ENCODE data around the gene LIPM.

The LIPM gene

GRCh38 chr10:88804083-88804812 lies 1.7 kb downstream of the LIPM start:
- Histone ChIP-seq H3K9me3 (ENCODE audit: severe bottlenecking) (no peaks in the 10 kb centered on the region), H3K4me3 (ENCODE audit: low read depth, low read length) (no peak overlapping the region), H3K36me3 (no peaks in the 10 kb centered on the region), H3K27ac (no peak overlapping the region), H3K27me3 (ENCODE audit: insufficient read depth, low read depth, severe bottlenecking) (no peaks in the 10 kb centered on the region)
- no peak for DNase-seq
- TF ChIP-seq CTCF (IDR thresholded peaks at IDR 0.05; ENCODE audit: low read depth, low read length), result no peak

GRCh38 chr10:88805361-88805760 lies 2.8 kb downstream of the LIPM start:
- no peak for TF ChIP-seq CTCF (IDR thresholded peaks at IDR 0.05; ENCODE audit: low read depth, low read length)
- Histone ChIP-seq H3K4me3 (ENCODE audit: low read depth, low read length) (no peak overlapping the region), H3K9me3 (ENCODE audit: severe bottlenecking) (no peaks in the 10 kb centered on the region), H3K27me3 (ENCODE audit: insufficient read depth, low read depth, severe bottlenecking) (no peaks in the 10 kb centered on the region), H3K27ac (no peak overlapping the region), H3K36me3 (no peaks in the 10 kb centered on the region)
- no peak for DNase-seq

GRCh38 chr10:88805924-88806323 lies 3.4 kb downstream of the LIPM start:
- no peak overlapping the region for H3K27ac ChIP-seq
- no peaks in the 10 kb centered on the region for H3K36me3 ChIP-seq
- H3K27me3 ChIP-seq (ENCODE audit: insufficient read depth, low read depth, severe bottlenecking), result no peaks in the 10 kb centered on the region
- TF ChIP-seq CTCF (IDR thresholded peaks at IDR 0.05; ENCODE audit: low read depth, low read length), result no peak
- no peak for DNase-seq
- H3K4me3 ChIP-seq (ENCODE audit: low read depth, low read length), result no peak overlapping the region
- H3K9me3 ChIP-seq (ENCODE audit: severe bottlenecking), result no peaks in the 10 kb centered on the region

GRCh38 chr10:88809621-88810020 lies 7.1 kb downstream of the LIPM start:
- Histone ChIP-seq H3K9me3 (ENCODE audit: severe bottlenecking) (peaks cover 2% of the 10 kb centered on the region), H3K27me3 (ENCODE audit: insufficient read depth, low read depth, severe bottlenecking) (no peaks in the 10 kb centered on the region), H3K27ac (no peak overlapping the region), H3K4me3 (ENCODE audit: low read depth, low read length) (no peak overlapping the region), H3K36me3 (no peaks in the 10 kb centered on the region)
- no peak for DNase-seq
- TF ChIP-seq CTCF (IDR thresholded peaks at IDR 0.05; ENCODE audit: low read depth, low read length), result no peak

GRCh38 chr10:88810196-88810961 lies 7.8 kb downstream of the LIPM start:
- Histone ChIP-seq H3K36me3 (no peaks in the 10 kb centered on the region), H3K9me3 (ENCODE audit: severe bottlenecking) (peaks cover 2% of the 10 kb centered on the region), H3K4me3 (ENCODE audit: low read depth, low read length) (no peak overlapping the region), H3K27ac (no peak overlapping the region), H3K27me3 (ENCODE audit: insufficient read depth, low read depth, severe bottlenecking) (no peaks in the 10 kb centered on the region)
- peak; percentile 37 for DNase-seq
- peak; percentile 67 for TF ChIP-seq CTCF (IDR thresholded peaks at IDR 0.05; ENCODE audit: low read depth, low read length)
